Fibroblast of mammary gland (primary cell): ENCODE data around the gene TRIM41.
A peak's percentile ranks its signal among the peaks of the same experiment; 100 is the strongest.
"Not testable (repeated sequence)": the region's sequence is repeated elsewhere in the genome, so short reads cannot be mapped to it uniquely, and the experiment has no call there.

Experiments
- DNase-seq: peaks from one replicate; pipeline ENCODE4 v3.0.0-alpha.2; 2010; ENCODE audit warnings: low read depth
- H3K4me3 ChIP-seq: 2 replicates; pipeline ENCODE4 v1.5.1; 2011; ENCODE audit warnings: low read depth, mild to moderate bottlenecking, low read length, moderate library complexity; ENCODE audit not compliant: control insufficient read depth
- CTCF ChIP-seq: conservative IDR thresholded peaks from 2 replicates; pipeline ENCODE4 v1.5.1; 2011; ENCODE audit warnings: low read depth, low read length, inconsistent platforms; ENCODE audit not compliant: control insufficient read depth, insufficient read depth

Gene TRIM41

GRCh38 chr5:181259283-181259682 lies 36.2 kb downstream of the TRIM41 start:
- DNase-seq = no peak
- H3K4me3 ChIP-seq = peak overlapping the region; percentile 71
- TF ChIP-seq CTCF = no peak

- no peak for TF ChIP-seq CTCF
- H3K4me3 ChIP-seq = peak overlapping the region; percentile 71
- no peak for DNase-seq
These were observed 37.1 kb downstream of the TRIM41 start for GRCh38 chr5:181259974-181260719.

- DNase-seq = peak; percentile 88
- peak within 1 kb of the TSS; percentile 71 for H3K4me3 ChIP-seq
- no peak for TF ChIP-seq CTCF
These were observed 37.7 kb downstream of the TRIM41 start, which contains the start of gene TRIM52 for GRCh38 chr5:181260720-181261319. TRIM52 (minus strand) TSS chr5:181261143; CDS start chr5:181260813, 330 bp downstream.

- no peak for TF ChIP-seq CTCF
- peak overlapping the region; percentile 71 for H3K4me3 ChIP-seq
- peak; percentile 59 for DNase-seq
These were observed 38.4 kb downstream of the TRIM41 start for GRCh38 chr5:181261320-181262049.

- no peak overlapping the region for H3K4me3 ChIP-seq
- TF ChIP-seq CTCF = no peak
- no peak for DNase-seq
These were observed 40.6 kb downstream of the TRIM41 start for GRCh38 chr5:181263633-181264032.

- DNase-seq = no peak
- no peak overlapping the region for H3K4me3 ChIP-seq
- TF ChIP-seq CTCF = no peak
These were observed 42.1 kb downstream of the TRIM41 start for GRCh38 chr5:181265092-181265671.

- not testable (repeated sequence) for H3K4me3 ChIP-seq, DNase-seq
These were observed 44.3 kb downstream of the TRIM41 start for GRCh38 chr5:181267291-181267904.

- H3K4me3 ChIP-seq, DNase-seq: not testable (repeated sequence)
These were observed 44.8 kb downstream of the TRIM41 start for GRCh38 chr5:181267907-181268306.
